Heart left ventricle (tissue), 16 donors: ENCODE results near the gene ATP6V0E2. TPM values are rescaled to one million over a fixed set of nuclear protein-coding genes. Genes with fewer than 3 reads are reported as not detected.

Experiments used
- ATAC-seq, 4 donors: fragments of 200-7000 bp; cut with Tn5 transposase; one replicate each; pipeline ENCODE4 v1.9.1; 2020 to 2022; ENCODE audit warnings: moderate library complexity in 4 of 4, mild to moderate bottlenecking in 3 of 4, moderate number of reproducible peaks in 1 of 4
- DNase-seq, 5 donors: peaks; one replicate each; pipeline ENCODE4 v3.0.0-alpha.2; 2020
- H3K27ac ChIP-seq, 12 donors: fragments of 200-600 bp; sonication (generic) in 4 of 12; one replicate each; pipeline versions ENCODE4 v1.5.0 to v1.8.0; 2016 to 2022; ENCODE audit warnings: mild to moderate bottlenecking in 2 of 12
- H3K27me3 ChIP-seq, 9 donors: fragments of 200-600 bp; sonication (generic) in 2 of 9; one replicate each; pipeline versions ENCODE4 v1.5.1 to v1.8.0; 2016 to 2022; ENCODE audit warnings: mild to moderate bottlenecking in 3 of 9
- H3K36me3 ChIP-seq, 9 donors: fragments of 200-600 bp; sonication (generic) in 2 of 9; one replicate each; pipeline versions ENCODE4 v1.5.0 to v1.8.0; 2018 to 2022; ENCODE audit warnings: mild to moderate bottlenecking in 2 of 9
- H3K4me1 ChIP-seq, 12 donors: fragments of 200-600 bp; sonication (generic) in 4 of 12; one replicate each; pipeline versions ENCODE4 v1.5.0 to v1.8.0; 2016 to 2022; ENCODE audit warnings: mild to moderate bottlenecking in 3 of 12
- H3K4me3 ChIP-seq, 12 donors: fragments of 200-600 bp; sonication (generic) in 4 of 12; one replicate each; pipeline versions ENCODE4 v1.5.0 to v1.8.0; 2017 to 2022; ENCODE audit warnings: mild to moderate bottlenecking in 9 of 12, moderate library complexity in 4 of 12
- H3K9me3 ChIP-seq, 12 donors: fragments of 200-600 bp; sonication (generic) in 4 of 12; one replicate each; pipeline versions ENCODE4 v1.5.0 to v1.8.0; 2016 to 2022; ENCODE audit warnings: mild to moderate bottlenecking in 1 of 12
- CTCF ChIP-seq, 12 donors: fragments of 200-600 bp; sonication (generic) in 4 of 12; IDR thresholded peaks; one replicate each; pipeline versions ENCODE4 v1.5.0 to v1.8.0; 2018 to 2022; ENCODE audit warnings: antibody characterized with exemption in 12 of 12, mild to moderate bottlenecking in 5 of 12
- POLR2A ChIP-seq, 2 donors: fragments of 450-650 bp; IDR thresholded peaks; one replicate each; pipeline ENCODE4 v1.6.1; 2017; ENCODE audit warnings: antibody characterized with exemption in 2 of 2, mild to moderate bottlenecking in 2 of 2, moderate library complexity in 2 of 2
- WGBS, 4 donors: extraction: QIAGEN DNeasy Blood & Tissue Kit in 2 of 4; methylation state at CpG; one replicate each; pipeline versions ENCODE4 v1.1.5 to v1.1.7; 2013 to 2018; 5-methylcytosine and 5-hydroxymethylcytosine counted together
- intact Hi-C, 10 donors: fragments of 100-400 bp; cut with DNase I; formaldehyde crosslinking; loops; one replicate each; pipeline versions ENCODE4 v1.11.1 to v1.14.2; 2022
- polyA plus RNA-seq, 2 donors: library from polyadenylated mRNA; stranded (reverse); fragments of 200-250 nt; gene quantifications; one replicate each; pipeline ENCODE4 v1.2.3, GENCODE V29; 2013
- total RNA-seq, 9 donors: library from RNA; depleted of rRNA in 2 of 9; stranded (reverse); fragments of >200 nt in 2 of 9; fragmentation: NEBNext Ultra II Directional in 3 of 9; extraction: Animal tissue kit (Norgen Biotek cat#: 25700) in 3 of 9; gene quantifications; one replicate each; pipeline versions ENCODE4 v1.1.0 to v1.2.4, GENCODE V29; 2016 to 2023
- donor health status: ischemic (EF 13 %, LVEDD 7.1; RV severe dilation, severe dysfunction).
- donor health status: healthy with polysubstance abuse.
- donor health status: DM: no; HTN: yes; CAD: no.
- donor health status: DM: no; HTN: no; CAD: no.
- donor health status: ischemic (EF 25% LVEDD 6.9; RV normal size, moderate dysfunction).
- donor health status: ischemic (EF 25% LVEDD 5.7; RV mildly dilated, moderate dysfunction).
- donor health status: healthy.
- donor health status: DM: yes; HTN: yes; CAD: no.
- donor health status: ischemic (EF 35%, LVEDD 5.7; RV mildly dilated, moderate dysfunction).
- donor health status: nonischemic (EF 11% LVEDD 7.7; RV severe dilation, severe dysfunction).
- donor health status: DM: yes; HTN: yes; CAD: no.
- donor health status: PGD.
- donor health status: ischemic (EF 29% LVEDD 5.4; RV normal size, mild dysfunction).
- donor health status: nonischemic (EF 23%, LVEDD 6.1; RV moderate dilation, normal function).

The ATP6V0E2 gene
- total and polyA plus RNA-seq, 11 donors = 39.0 to 137 (median 92.2) TPM

GRCh38 chr7:149873970-149874643, 338 bp downstream of the ATP6V0E2 start:
- peaks cover 0 to 33% (median 22%) of the 10 kb centered on the region in 12 donors for H3K4me1 ChIP-seq
- no peaks in the 10 kb centered on the region for H3K9me3 ChIP-seq
- TF ChIP-seq CTCF (IDR thresholded peaks at IDR 0.05) = no peak
- TF ChIP-seq POLR2A (IDR thresholded peaks at IDR 0.05) = no peak
- peak overlapping the region; percentile 0 to 97 (median 92) for H3K27ac ChIP-seq
- intact Hi-C loops = loop anchor here in 6 of 10 donors (2.0 to 10.0 kb wide), 4 partner anchors 35 to 531 kb away; partner anchors contain the start of genes ZNF862 (in 4 of the 6) and ZNF467 (in 1 of the 6)
- peak in 2 of 4 donors; percentile 9 to 21 for ATAC-seq
- H3K36me3 ChIP-seq = peaks cover 0 to 14% (median 0%) of the 10 kb centered on the region in 9 donors
- no peaks in the 10 kb centered on the region for H3K27me3 ChIP-seq
- H3K4me3 ChIP-seq = peak overlapping the region; percentile 66 to 93 (median 80)
- 6 to 14% (median 8%) methylated on average over 23 to 46 of the region's 46 CpGs for WGBS, 4 donors
- no peak for DNase-seq

- H3K4me1 ChIP-seq = peaks cover 0 to 32% (median 22%) of the 10 kb centered on the region in 12 donors
- no peaks in the 10 kb centered on the region for H3K9me3 ChIP-seq
- H3K27me3 ChIP-seq = no peaks in the 10 kb centered on the region
- peaks cover 0 to 16% (median 3%) of the 10 kb centered on the region in 9 donors for H3K36me3 ChIP-seq
- peak in 3 of 5 donors; percentile 17 to 35 (median 20) for DNase-seq
- ATAC-seq = peak in 2 of 4 donors; percentile 11 to 43
- H3K27ac ChIP-seq = peak overlapping the region in 9 of 12 donors; percentile 76 to 95 (median 91)
- TF ChIP-seq CTCF (IDR thresholded peaks at IDR 0.05) = no peak
- intact Hi-C loops = loop anchor here in 3 of 10 donors (5.0 to 10.0 kb wide), 3 partner anchors 37 to 530 kb away; partner anchors contain the start of genes ZNF467 (in 1 of the 3) and ZNF862 (in 1 of the 3)
- WGBS, 4 donors = 67 to 80% (median 71%) methylated on average over 8 of the region's 8 CpGs
- H3K4me3 ChIP-seq = peak overlapping the region in 10 of 12 donors; percentile 66 to 93 (median 80)
These were observed 867 bp downstream of the ATP6V0E2 start for GRCh38 chr7:149874644-149875028.

GRCh38 chr7:149875396-149875795, 1.6 kb downstream of the ATP6V0E2 start:
- 93 to 98% (median 96%) methylated on average over 4 of the region's 4 CpGs for WGBS, 4 donors
- peaks cover 2 to 34% (median 22%) of the 10 kb centered on the region in 12 donors for H3K4me1 ChIP-seq
- TF ChIP-seq POLR2A (IDR thresholded peaks at IDR 0.05) (no peak), CTCF (IDR thresholded peaks at IDR 0.05) (no peak)
- intact Hi-C loops = loop anchor here in 1 of 10 donors (10.0 kb wide), 1 partner anchor 529 kb away; a partner anchor contains a TSS
- H3K9me3 ChIP-seq = no peaks in the 10 kb centered on the region
- DNase-seq = peak in 2 of 5 donors; percentile 25 to 26
- no peak overlapping the region for H3K27ac ChIP-seq
- H3K36me3 ChIP-seq = peaks cover 0 to 19% (median 4%) of the 10 kb centered on the region in 9 donors
- no peak overlapping the region for H3K4me3 ChIP-seq
- ATAC-seq = no peak
- no peaks in the 10 kb centered on the region for H3K27me3 ChIP-seq

- peaks cover 0 to 36% (median 19%) of the 10 kb centered on the region in 12 donors for H3K4me1 ChIP-seq
- TF ChIP-seq POLR2A (IDR thresholded peaks at IDR 0.05) (no peak), CTCF (IDR thresholded peaks at IDR 0.05) (no peak)
- H3K27ac ChIP-seq = no peak overlapping the region
- DNase-seq (peak in 1 of 5 donors; percentile 34), ATAC-seq (no peak)
- no peaks in the 10 kb centered on the region for H3K27me3 ChIP-seq
- H3K36me3 ChIP-seq = peaks cover 0 to 16% (median 3%) of the 10 kb centered on the region in 9 donors
- intact Hi-C loops = loop anchor here in 1 of 10 donors (10.0 kb wide), 1 partner anchor 527 kb away; a partner anchor contains a TSS
- 84 to 92% (median 88%) methylated on average over 10 to 16 of the region's 16 CpGs for WGBS, 4 donors
- H3K9me3 ChIP-seq = no peaks in the 10 kb centered on the region
- H3K4me3 ChIP-seq = no peak overlapping the region
These were observed 4.2 kb downstream of the ATP6V0E2 start for GRCh38 chr7:149877890-149878522.
